Ishikawa (cell line): ENCODE results near the gene ZNF804A.

Source experiments
- CEBPB ChIP-seq: IDR thresholded peaks from 2 replicates; pipeline ENCODE4 v1.6.1; 2012
- CREB1 ChIP-seq: IDR thresholded peaks from 2 replicates; pipeline ENCODE4 v1.6.1; 2012; ENCODE audit warnings: low read depth
- EGR1 ChIP-seq: IDR thresholded peaks from 2 replicates; pipeline ENCODE4 v1.6.1; 2012
- EP300 ChIP-seq: IDR thresholded peaks from 2 replicates; pipeline ENCODE4 v1.6.1; 2012; ENCODE audit warnings: borderline replicate concordance
- FOXM1 ChIP-seq: IDR thresholded peaks from 2 replicates; pipeline ENCODE4 v1.6.1; 2012; ENCODE audit warnings: low read depth, borderline replicate concordance
- MAX ChIP-seq: IDR thresholded peaks from 2 replicates; pipeline ENCODE4 v1.6.1; 2012
- NFIC ChIP-seq: IDR thresholded peaks from 2 replicates; pipeline ENCODE4 v1.6.1; 2012
- RAD21 ChIP-seq: IDR thresholded peaks from 2 replicates; pipeline ENCODE4 v1.6.1; 2012; ENCODE audit warnings: low read depth
- REST ChIP-seq: IDR thresholded peaks from 2 replicates; pipeline ENCODE4 v1.6.1; 2012; ENCODE audit warnings: low read depth, mild to moderate bottlenecking
- TAF1 ChIP-seq: IDR thresholded peaks from 2 replicates; pipeline ENCODE4 v1.6.1; 2012; ENCODE audit warnings: low read depth, mild to moderate bottlenecking
- TCF12 ChIP-seq: IDR thresholded peaks from 2 replicates; pipeline ENCODE4 v1.6.1; 2012; ENCODE audit warnings: low read depth
- TEAD4 ChIP-seq: IDR thresholded peaks from 2 replicates; pipeline ENCODE4 v1.6.1; 2012
- USF1 ChIP-seq: IDR thresholded peaks from 2 replicates; pipeline ENCODE4 v1.6.1; 2012
- YY1 ChIP-seq: IDR thresholded peaks from 2 replicates; pipeline ENCODE4 v1.6.1; 2012; ENCODE audit warnings: low read depth
- ZBTB7A ChIP-seq: IDR thresholded peaks from 2 replicates; pipeline ENCODE4 v1.6.1; 2012; ENCODE audit warnings: low read depth

The ZNF804A gene

GRCh38 chr2:184830531-184830930, 232.2 kb downstream of the ZNF804A start:
- TF ChIP-seq NFIC (no peak), FOXM1 (no peak), RAD21 (no peak), YY1 (no peak), EP300 (no peak)

- no peak for TF ChIP-seq NFIC
Observed at GRCh38 chr2:184834699-184835397, 236.5 kb downstream of the ZNF804A start.

GRCh38 chr2:184835398-184835715, 237.0 kb downstream of the ZNF804A start:
- TF ChIP-seq YY1 = no peak
- TF ChIP-seq TCF12 = no peak
- TF ChIP-seq TEAD4 = no peak
- TF ChIP-seq TAF1 = no peak
- no peak for TF ChIP-seq EP300
- TF ChIP-seq RAD21 = no peak
- TF ChIP-seq USF1 = no peak
- TF ChIP-seq NFIC = no peak
- TF ChIP-seq CREB1 = no peak
- TF ChIP-seq EGR1 = no peak
- no peak for TF ChIP-seq REST
- TF ChIP-seq FOXM1 = no peak
- TF ChIP-seq MAX = no peak
- TF ChIP-seq ZBTB7A = no peak
- no peak for TF ChIP-seq CEBPB

- TF ChIP-seq USF1 (no peak), RAD21 (no peak), EGR1 (no peak), REST (no peak), TEAD4 (no peak), MAX (no peak), CREB1 (no peak), FOXM1 (no peak), EP300 (no peak), ZBTB7A (no peak)
Observed at GRCh38 chr2:184847331-184847730, 249.0 kb downstream of the ZNF804A start.

- TF ChIP-seq TCF12 (no peak), CREB1 (no peak), YY1 (no peak), REST (no peak), EP300 (no peak), CEBPB (no peak), NFIC (no peak), FOXM1 (no peak), TAF1 (no peak), RAD21 (no peak), USF1 (no peak), TEAD4 (no peak), MAX (no peak)
Observed at GRCh38 chr2:184849516-184849915, 251.2 kb downstream of the ZNF804A start.
